ENCODE data around the gene MAP3K13.
"Not testable (repeated sequence)": the region's sequence is repeated elsewhere in the genome, so short reads cannot be mapped to it uniquely, and the experiment has no call there.

Gene MAP3K13

GRCh38 chr3:185342459-185343174 is 20.3 kb upstream of the MAP3K13 start:
- no peak for DNase-seq

- DNase-seq, result no peak
These were observed 15.5 kb upstream of the MAP3K13 start for GRCh38 chr3:185347399-185347798.

GRCh38 chr3:185350841-185351240 is 12.1 kb upstream of the MAP3K13 start:
- DNase-seq, result no peak

DNA sequence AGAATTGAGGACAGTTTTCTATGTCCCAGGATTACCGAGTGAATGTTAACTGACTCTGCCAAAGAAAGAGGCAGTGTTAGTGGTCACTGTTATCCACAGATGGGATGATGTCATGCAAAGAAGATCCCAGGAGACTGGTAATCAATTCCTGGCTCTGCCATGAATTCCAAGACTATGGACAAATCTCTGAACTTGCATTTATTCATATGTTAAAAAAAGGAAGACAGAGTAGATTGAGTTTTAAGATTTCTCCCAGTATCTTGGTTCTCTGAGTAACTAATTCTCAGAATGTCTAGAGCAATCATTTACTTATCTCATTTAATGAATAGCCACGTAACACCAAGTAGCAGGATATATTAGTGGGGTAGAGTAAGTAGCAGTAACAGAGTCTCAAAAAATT is 11.5 kb upstream of the MAP3K13 start:
- DNase-seq, result no peak

GRCh38 chr3:185353225-185353624 is 9.7 kb upstream of the MAP3K13 start:
- DNase-seq, result no peak

- DNase-seq, result peak; percentile 74 to 83
These were observed 8.9 kb upstream of the MAP3K13 start for GRCh38 chr3:185353823-185354614.

GRCh38 chr3:185356499-185356898 is 6.4 kb upstream of the MAP3K13 start:
- no peak for DNase-seq

DNA sequence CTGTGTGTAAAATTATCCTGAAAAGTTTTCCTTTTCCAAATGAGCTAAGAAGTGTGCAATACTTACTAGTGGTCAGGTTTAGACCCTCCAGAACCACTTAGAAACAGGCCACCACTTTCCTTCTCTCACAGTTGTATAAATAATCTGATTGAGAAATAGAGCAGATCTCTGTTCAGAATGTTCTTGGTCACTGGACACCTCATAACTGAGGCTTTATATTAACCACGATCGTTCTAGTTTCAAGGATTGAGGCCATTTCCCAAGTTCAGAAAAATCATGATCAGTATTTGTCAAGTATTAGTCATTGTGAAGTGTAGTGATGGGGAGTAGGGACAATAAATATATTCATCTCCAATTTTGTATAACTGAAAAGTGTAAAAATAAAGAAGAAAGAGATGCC is 1.0 kb upstream of the MAP3K13 start:
- no peak for DNase-seq

GRCh38 chr3:185363662-185364203 is 797 bp downstream of the MAP3K13 start:
- DNase-seq, result no peak

- DNase-seq, result no peak
These were observed 2.5 kb downstream of the MAP3K13 start for GRCh38 chr3:185365291-185366073.

DNA sequence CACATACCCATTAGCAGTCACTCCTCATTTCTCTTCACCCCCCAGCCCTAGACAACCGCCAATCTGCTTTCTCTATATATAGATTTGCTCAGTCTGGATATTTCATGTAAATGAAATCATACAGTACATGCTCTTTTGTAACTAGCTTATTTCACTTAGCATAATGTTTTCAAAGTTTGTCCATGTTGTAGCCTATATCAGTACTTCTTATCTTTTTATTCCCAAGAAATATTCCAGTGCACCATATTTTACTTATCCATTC is 3.1 kb downstream of the MAP3K13 start:
- DNase-seq, result no peak

DNA sequence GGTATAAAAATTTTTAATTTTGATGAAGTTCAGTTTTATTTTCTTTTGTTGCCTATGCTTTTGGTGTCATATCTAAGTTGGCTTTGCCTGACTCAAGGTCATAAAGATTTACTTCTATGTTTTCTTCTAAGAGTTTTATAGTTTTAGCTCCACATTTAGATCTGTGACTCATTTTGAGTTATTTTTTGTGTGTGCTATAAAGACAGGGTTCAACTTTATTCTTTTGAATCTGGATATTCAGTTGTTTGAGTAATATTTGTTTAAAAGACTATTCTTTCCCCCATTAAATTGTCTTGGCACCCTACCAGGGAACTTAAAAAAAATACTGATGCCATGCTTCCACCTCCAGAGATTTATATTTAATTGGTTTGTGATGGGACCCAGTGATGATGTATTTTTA is 4.0 kb downstream of the MAP3K13 start:
- no peak for DNase-seq

DNA sequence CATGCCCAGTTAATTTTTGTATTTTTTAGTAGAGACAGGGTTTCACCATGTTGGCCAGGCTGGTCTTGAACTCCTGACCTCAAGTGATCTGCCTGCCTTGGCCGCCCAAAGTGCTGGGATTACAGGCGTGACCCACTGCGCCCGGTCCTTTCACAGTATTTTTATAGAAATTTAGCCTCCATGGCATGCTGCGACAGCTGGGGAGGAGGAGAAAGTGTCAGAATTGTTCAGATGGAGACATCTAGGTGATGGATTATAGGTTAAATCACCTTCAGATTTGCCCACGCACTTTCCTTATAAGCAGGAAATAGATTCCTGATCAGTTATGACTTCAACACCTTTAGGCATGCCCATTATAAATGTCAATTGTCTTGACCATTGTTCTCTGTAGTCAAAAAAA is 7.4 kb downstream of the MAP3K13 start:
- not testable (repeated sequence) for DNase-seq

DNA sequence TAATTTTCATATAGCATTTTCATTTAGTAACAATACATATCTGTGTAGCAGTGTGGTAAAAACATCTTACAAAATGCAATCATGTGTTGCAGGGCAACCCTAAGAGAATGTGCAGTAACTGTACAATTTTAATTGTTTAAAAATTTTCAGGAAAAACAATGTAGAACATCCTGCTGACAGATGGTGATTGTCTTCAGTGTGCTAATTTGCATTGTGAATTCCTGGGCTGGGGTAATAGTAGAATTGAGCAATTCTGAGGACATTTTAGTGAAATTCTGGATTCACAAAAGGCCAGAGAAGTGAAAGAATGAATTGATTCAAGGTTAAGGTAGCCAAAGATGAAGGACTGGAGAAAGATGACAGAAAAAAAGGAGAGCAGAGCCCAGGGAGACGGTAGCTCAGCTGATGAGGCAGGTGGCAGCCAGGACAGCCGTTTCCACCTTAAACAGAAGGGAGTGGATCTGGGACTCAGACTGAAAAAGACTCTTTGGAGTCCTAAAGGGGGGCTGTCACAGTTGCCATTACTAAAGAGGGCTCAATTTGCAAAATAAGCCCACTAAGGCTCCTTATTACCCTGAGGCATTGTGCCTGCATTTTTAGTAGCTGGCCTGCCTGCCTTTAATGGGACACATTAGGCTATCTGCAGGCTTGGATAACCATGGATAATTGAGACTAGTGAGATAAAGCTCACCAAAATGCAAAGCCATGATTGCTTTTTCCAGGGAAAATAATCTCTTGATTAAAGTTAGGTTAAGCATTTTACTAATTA is 8.6 kb downstream of the MAP3K13 start:
- no peak for DNase-seq

GRCh38 chr3:185381320-185382058 is 18.6 kb downstream of the MAP3K13 start:
- DNase-seq, result no peak

DNA sequence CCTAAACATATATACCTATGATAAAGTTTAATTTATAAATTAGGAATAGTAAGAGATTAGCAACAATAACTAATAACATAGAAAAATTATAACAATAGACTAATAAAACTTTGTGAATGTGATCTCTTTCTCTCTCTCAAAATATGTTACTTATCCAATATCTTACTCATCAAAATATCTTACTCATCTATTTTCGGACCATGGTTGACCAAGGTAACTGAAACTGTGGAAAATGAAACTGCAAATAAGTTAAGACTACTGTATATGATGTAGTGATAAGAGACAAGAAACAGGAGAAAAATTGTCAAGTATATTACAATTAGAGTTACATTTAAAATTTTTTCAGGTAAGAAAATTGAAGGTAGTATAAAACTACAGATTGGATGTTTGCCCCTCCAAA is 19.2 kb downstream of the MAP3K13 start:
- no peak for DNase-seq

GRCh38 chr3:185386515-185386914 is 23.6 kb downstream of the MAP3K13 start:
- DNase-seq, result not testable (repeated sequence)

DNA sequence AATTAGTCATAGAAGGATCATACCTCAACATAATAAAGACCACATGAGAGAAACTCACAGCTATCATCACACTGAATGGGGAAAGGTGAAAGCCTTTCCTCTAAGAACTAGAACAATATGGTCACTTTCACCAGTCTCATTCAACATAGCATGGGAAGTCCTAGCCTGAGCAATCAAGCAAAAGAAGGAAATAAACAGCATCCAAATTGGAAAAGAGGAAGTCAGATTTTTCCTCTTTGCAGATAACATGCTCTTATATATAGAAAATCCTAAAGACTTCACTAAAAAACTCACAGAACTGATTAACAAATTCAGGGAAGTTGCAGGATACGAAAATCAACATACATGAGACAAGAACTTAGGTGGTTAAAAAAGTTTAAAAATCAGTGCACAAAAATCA is 24.7 kb downstream of the MAP3K13 start:
- DNase-seq, result no peak

DNA sequence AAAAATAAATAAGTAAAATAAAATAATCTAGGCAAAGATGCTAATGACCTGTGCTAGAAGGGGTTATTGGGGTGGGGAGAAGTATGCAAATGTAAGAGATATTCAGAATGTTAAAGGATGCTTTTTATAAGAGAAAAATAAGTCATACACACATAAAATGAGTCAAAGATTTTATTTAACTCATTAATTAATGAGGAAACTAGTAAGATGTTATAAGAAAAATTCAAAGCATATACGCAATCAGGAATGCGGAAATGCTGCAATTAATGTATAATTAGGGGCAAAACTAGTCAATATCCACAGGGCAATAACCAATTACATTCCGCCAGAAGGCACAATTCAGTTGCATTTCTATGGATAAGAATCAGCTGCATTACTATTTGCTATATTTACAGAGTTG is 30.1 kb downstream of the MAP3K13 start:
- no peak for DNase-seq

GRCh38 chr3:185397676-185398075 is 34.7 kb downstream of the MAP3K13 start:
- no peak for DNase-seq

DNA sequence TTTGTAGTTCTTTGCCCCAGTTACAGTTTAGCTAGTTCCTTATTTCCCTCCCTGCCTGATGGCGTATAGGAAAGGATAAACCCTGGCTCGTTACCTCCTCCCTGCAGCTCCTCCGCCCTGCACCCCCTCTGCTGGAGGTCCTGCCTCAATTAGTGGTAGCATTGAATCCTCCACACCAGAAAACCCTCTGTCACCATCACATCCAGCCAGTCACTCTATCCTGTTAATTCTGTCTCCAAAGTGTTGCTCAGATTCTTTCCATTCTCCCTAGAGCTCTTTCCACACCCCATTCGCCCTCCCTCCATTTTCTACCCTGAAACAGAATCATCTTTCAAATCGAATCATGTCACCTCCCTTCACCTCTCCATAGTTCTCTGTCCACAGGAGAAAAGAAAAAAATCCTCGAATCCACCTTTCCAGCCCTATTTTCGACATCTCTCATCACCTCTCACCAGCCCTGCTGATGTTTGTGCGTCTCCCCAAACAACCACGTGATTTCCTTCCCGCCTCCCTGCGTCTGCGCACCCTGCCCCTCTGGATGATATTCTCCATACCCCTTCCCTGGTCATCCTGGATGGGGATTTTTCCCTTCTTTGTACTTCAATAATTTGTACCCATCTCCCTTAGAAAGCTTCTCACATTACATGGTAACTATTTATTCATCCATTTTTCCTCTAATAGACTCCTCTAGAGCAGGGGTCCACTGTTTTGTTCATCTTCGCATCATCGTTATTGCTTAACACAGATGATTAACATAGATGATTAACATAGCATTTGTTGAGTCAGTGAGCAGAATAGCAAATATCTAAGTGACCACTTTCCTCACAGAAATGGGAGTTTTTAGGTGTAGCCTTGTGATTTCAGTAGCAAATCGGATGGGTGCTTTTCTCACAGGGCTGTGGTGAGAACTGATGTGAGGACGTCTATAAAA is 37.1 kb downstream of the MAP3K13 start:
- DNase-seq, result no peak

All from activated CD4-positive, alpha-beta T cell treated with anti-CD3 and anti-CD28 coated beads, Interleukin-2, amount 50 U/mL, for 48 hours (primary cell).